ENCODE data around the gene RNF223. TPM values are rescaled to one million over a fixed set of nuclear protein-coding genes. Genes with fewer than 3 reads are reported as not detected.

The RNF223 gene
- total RNA-seq, 2 donors from 2014 or later: not detected

- Histone ChIP-seq H3K27ac (no peak overlapping the region), H3K36me3 (no peaks in the 10 kb centered on the region), H3K4me3 (no peak overlapping the region), H3K4me1 (peaks cover 0 to 1% of the 10 kb centered on the region in 2 donors), H3K27me3 (no peaks in the 10 kb centered on the region), H3K9me3 (no peaks in the 10 kb centered on the region)
- no peak for TF ChIP-seq CTCF (IDR thresholded peaks at IDR 0.05)
- DNase-seq (ENCODE audit: low spot score): no peak
These were observed 11.2 kb upstream of the RNF223 start for GRCh38 chr1:1085171-1085841.

GRCh38 chr1:1084372-1085170 lies 10.5 kb upstream of the RNF223 start:
- DNase-seq (ENCODE audit: low spot score): no peak
- Histone ChIP-seq H3K4me1 (peaks cover 0 to 9% of the 10 kb centered on the region in 2 donors), H3K27me3 (no peaks in the 10 kb centered on the region), H3K4me3 (no peak overlapping the region), H3K9me3 (no peaks in the 10 kb centered on the region), H3K36me3 (no peaks in the 10 kb centered on the region), H3K27ac (no peak overlapping the region)
- TF ChIP-seq CTCF (IDR thresholded peaks at IDR 0.05): no peak

GRCh38 chr1:1083416-1084371 lies 9.6 kb upstream of the RNF223 start:
- H3K4me3 ChIP-seq: no peak overlapping the region
- H3K27me3 ChIP-seq: no peaks in the 10 kb centered on the region
- no peaks in the 10 kb centered on the region for H3K36me3 ChIP-seq
- H3K4me1 ChIP-seq: peaks cover 0 to 13% of the 10 kb centered on the region in 2 donors
- no peaks in the 10 kb centered on the region for H3K9me3 ChIP-seq
- TF ChIP-seq CTCF (IDR thresholded peaks at IDR 0.05): no peak
- DNase-seq (ENCODE audit: low spot score): no peak
- H3K27ac ChIP-seq: no peak overlapping the region

- H3K4me1 ChIP-seq: peaks cover 0 to 13% of the 10 kb centered on the region in 2 donors
- no peak for DNase-seq (ENCODE audit: low spot score)
- no peaks in the 10 kb centered on the region for H3K36me3 ChIP-seq
- H3K4me3 ChIP-seq: no peak overlapping the region
- no peaks in the 10 kb centered on the region for H3K27me3 ChIP-seq
- H3K9me3 ChIP-seq: no peaks in the 10 kb centered on the region
- TF ChIP-seq CTCF (IDR thresholded peaks at IDR 0.05): no peak
- H3K27ac ChIP-seq: no peak overlapping the region
These were observed 8.8 kb upstream of the RNF223 start for GRCh38 chr1:1082776-1083415.

- Histone ChIP-seq H3K4me3 (no peak overlapping the region), H3K27ac (no peak overlapping the region)
- TF ChIP-seq CTCF (IDR thresholded peaks at IDR 0.05): no peak
These were observed 8.2 kb upstream of the RNF223 start for GRCh38 chr1:1082239-1082775.

More at GRCh38 chr1:1082239-1082775, 8.2 kb upstream of the RNF223 start:
- Histone ChIP-seq H3K27me3 (no peaks in the 10 kb centered on the region), H3K36me3 (no peaks in the 10 kb centered on the region), H3K4me1 (peaks cover 0 to 13% of the 10 kb centered on the region in 2 donors), H3K9me3 (no peaks in the 10 kb centered on the region)
- DNase-seq (ENCODE audit: low spot score): no peak
